Measurements from ENCODE around the gene HOXB3.

GRCh38 chr17:48595278-48595999 is 5.4 kb upstream of the HOXB3 start:
- no peak for TF ChIP-seq CTCF (conservative IDR thresholded peaks at IDR 0.05 in 1 of 2, IDR thresholded peaks at IDR 0.05 in 1 of 2; ENCODE audit: extremely low read depth in 1 of 2, insufficient read depth in 1 of 2, low read depth in 1 of 2, low read length in 2 of 2)
- TF ChIP-seq EZH2 (IDR thresholded peaks at IDR 0.05; ENCODE audit: borderline replicate concordance, low read length): no peak

All from mammary epithelial cell (primary cell).